GOT3 (cell line): ENCODE results near the gene DPPA3.
"Not testable (repeated sequence)": the region's sequence is repeated elsewhere in the genome, so short reads cannot be mapped to it uniquely, and the experiment has no call there.

Source experiments
- DNase-seq: peaks from one replicate; lab custom pipeline; 2025; ENCODE audit warnings: mixed read lengths; lab: John Stamatoyannopoulos, UW

Gene DPPA3

DNA sequence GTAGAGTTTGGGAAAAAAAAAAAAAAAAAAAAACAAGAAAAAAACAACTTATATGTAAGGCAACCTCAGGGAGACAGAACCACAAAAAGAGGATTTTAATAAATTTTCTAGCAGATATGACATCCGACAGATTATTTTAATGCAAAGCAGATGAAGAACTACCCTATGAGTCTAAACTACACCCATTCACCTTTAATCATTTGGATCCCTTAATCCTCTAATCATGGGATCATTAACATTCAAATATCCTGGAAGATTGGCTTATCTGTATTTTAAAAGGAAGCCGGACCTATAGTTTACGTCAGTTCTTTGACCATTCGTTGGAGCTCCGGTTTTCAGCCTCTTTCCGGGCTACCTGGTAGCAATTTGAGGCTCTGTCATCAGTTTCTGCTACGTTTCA, at the start of gene DPPA3:
DPPA3 (plus strand) TSS at position 301 of the 400 bp plus-strand sequence. CDS start 138 bp downstream, outside the sequence.
- DNase-seq, result no peak

DNA sequence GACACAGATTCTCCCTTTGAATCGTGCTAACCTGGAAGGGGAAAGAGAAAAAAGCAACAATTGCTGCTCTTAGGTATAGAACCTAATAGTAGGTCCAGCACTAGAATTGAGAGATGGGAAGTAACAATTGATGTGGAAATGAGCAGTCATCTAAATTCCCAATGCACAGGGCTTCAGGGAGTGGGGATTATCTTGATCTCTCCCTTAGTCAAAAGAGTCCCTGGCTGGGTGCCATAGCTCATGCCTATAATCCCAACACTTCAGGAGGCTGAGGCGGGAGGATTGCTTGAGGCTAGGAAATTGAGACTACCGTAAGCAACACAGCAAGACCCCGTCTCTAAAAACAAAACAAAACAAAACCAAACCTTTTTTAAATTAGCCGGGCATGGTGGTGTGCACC, 49.5 kb upstream of the DPPA3 start:
- DNase-seq, result no peak

DNA sequence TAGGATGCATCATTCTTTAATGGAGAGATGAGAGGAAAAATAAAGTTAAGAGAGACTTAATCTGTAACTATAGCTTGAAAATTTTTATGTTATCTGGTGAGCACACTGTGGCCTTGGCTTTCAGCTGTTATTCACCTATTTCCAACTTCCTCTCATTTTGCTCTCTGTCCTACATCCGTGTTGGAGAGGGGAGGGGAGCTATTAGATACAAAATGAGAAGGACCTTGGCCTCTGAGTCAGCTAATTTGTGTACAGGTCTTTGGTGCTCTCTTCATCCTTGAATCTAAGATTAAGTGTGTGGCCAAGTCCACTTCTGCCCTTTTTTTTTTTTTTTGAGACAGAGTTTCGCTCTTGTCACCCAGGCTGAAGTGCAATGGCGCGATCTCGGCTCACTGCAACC, 44.6 kb upstream of the DPPA3 start:
- DNase-seq, result no peak

- DNase-seq, result no peak
Measured at GRCh38 chr12:7667125-7667524, 44.1 kb upstream of the DPPA3 start.

DNA sequence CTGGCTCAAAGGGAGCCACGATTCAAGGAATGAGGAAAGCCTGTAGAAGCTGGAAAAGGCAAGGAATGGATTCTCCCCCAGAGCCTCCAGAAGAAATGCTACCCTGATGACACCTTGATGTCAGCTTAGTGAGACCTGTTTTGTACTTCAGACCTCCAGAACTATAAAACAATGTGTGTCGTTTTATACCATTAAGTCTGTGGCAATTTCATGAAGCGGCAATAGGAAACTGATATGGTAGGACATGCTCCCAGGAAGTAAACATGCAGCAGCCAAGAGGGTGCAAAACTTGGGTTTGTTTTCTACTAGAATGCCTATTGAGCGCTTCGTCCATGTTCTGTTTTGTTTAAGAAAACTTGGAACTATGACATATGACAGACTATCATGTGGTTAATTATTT, 43.1 kb upstream of the DPPA3 start:
- no peak for DNase-seq

DNA sequence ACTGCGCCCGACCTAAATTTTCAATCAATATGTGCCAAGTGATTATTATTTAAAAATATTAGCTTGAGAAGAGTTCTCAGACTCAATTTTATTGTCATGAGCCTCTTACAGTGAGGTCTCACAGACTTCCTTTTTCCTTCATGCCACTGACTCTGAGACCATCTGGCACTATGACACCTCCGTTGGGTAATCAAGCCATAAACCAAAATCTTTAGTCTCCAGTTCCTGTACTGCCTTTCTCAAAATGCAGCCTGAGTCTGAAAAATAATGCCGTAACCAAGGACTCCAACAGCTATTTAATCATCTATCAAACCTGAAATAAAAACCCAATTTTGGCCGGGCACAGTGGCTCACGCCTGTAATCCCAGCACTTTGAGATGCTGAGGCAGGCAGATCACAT, 35.8 kb upstream of the DPPA3 start:
- not testable (repeated sequence) for DNase-seq

GRCh38 chr12:7677432-7677888, 33.8 kb upstream of the DPPA3 start:
- not testable (repeated sequence) for DNase-seq

DNA sequence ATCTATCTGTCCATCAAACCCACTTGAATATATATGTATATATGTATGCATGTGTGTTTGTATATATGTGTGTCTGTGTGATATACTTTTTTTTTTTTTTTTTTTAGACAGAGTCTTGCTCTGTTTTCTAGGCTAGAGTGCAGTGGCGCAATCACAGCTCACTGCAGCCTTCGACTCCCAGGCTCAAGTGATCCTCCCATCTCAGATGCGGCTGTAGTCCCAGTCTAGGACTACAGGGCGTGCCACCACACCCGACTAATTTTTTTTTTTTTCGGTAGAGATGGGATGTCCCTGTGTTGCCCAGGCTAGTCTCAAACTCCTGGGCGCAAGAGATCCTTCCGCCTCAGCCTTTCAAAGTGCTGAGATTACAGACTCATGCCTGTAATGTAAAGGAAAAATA, 32.5 kb upstream of the DPPA3 start:
- DNase-seq, result no peak

DNA sequence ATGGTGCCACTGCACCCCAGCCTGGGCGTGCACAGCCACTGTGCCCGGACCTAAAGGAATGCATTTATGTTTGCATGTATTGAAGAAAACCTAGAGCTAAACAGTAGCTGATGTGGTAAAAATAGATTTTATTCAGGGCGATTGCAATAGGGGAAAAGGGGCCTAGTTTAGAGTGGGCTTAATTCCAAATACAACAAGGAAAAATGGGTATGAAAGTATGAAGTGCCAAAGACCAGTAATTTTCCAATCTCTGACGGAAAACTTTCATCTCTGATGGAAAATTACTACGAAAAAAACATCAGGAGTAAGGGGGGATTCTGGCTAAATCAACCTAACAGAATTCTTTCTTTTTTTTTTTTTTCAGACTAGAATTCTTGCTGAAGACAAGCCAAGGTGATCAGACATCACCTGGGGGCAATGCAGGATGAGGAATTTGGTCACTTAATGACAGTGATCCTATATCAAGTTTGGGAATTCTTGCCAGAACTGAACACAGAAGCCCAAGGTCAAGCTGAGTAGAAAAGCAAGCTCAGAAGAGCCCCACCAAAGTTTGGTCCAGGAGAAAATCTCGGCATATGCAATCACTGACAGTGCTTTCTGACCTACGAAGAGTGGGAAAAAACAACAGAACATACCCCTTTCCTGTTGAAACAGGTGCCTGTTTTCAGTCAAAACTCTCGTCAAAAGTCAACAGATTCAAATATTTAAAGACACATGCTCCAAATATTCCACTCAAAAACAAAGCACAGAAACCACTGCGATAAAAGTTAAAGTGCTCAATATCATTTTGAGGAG, 31.8 kb upstream of the DPPA3 start:
- DNase-seq, result no peak

DNA sequence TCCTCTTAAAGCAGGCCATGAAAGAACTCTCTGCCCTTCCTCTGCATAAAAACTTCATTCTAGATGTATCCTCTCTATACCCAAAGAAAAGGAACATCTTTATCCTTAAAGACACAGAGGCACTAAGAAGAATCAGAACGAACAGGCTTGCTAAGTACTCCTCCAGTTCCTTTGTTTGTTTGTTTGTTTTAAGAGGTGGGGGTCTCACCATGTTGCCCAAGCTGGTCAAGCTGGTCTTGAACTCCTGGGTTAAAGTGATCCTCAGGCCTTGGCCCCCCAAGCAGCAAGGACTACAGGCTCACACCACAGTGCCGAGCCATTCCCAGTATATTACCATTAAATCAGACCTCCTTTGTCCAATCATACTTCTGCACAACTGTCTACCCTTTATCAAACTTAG, 29.7 kb upstream of the DPPA3 start:
- DNase-seq, result no peak

DNA sequence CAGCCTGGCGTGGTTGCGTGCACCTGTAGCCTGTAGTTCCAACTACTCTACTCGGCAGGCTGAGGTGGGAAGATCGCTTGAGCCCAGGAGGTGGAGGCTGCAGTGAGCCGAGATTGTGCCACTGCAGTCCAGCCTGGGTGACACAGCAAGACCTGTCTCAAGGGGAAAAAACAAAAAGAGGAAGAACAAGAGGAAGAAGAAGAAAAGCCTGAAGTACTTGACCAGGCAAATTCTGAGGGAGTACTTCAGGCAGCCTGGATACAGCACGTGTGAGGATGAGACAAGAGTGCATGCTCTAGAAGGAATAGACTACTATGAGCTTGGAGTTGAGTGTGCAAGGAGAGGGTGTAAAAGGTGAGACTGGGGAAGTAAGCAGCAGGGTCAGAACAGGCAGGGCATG, 17.4 kb upstream of the DPPA3 start:
- DNase-seq, result no peak

GRCh38 chr12:7694556-7695236, 16.5 kb upstream of the DPPA3 start:
- no peak for DNase-seq

- no peak for DNase-seq
Measured at GRCh38 chr12:7695237-7695560, 16.0 kb upstream of the DPPA3 start.

- no peak for DNase-seq
Measured at GRCh38 chr12:7695566-7696197, 15.6 kb upstream of the DPPA3 start, which contains the start of gene GDF3. TSS of gene GDF3 (minus strand) at chr12:7695775. CDS start at chr12:7695728, 47 bp downstream.

DNA sequence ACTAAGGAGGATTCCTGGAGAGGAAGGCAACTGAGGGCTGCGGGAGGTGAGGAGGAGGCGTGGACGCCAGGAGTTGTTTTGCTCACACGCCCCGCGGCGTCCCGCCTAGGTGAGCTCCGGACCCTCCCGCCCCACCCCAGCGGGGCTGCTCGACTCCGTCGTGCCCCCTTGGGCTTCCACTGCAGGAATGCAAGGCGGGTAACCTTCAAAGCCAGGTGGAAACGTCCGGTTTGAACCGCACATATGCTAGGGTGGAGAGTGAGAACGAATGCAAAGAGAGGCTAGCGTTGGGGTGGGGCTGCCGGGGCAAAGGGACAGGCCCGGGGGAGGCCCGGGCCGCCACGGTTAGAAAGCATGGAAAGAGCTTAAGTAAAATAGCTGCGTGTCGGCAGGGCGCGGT, 5.4 kb upstream of the DPPA3 start:
- no peak for DNase-seq

DNA sequence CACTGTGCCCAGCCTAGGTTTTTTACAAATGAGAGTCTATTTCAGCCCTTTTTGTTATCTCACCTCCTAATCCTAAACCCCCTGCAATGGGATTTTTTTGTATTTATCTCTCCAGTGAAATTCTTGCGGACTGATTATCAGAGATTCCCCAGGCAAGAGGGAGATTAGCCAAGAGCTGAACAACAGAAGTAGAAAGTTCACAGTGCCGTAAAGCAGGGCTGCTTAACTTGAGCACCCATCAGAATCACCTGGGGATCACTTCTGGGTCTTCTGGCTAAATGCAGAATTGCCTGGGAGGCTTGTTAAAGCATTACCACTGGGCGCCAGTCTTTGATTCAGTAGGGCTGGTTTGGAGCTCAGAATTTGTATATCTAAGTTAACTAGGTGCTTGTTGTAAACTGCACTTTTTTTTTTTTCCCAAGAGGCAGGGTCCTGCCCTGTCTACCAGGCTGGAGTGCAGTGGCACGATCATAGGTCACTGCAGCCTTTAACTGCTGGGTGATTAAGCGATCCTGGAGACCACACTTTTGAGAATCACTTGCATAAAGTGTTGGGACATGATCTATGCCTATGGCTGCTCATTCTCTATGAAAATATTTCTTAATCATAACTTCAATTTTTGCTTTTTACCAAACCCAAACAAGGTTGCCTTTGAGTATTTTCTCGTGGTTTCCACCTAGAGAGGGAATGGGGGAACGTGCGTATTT, 1.1 kb upstream of the DPPA3 start:
- no peak for DNase-seq

DNA sequence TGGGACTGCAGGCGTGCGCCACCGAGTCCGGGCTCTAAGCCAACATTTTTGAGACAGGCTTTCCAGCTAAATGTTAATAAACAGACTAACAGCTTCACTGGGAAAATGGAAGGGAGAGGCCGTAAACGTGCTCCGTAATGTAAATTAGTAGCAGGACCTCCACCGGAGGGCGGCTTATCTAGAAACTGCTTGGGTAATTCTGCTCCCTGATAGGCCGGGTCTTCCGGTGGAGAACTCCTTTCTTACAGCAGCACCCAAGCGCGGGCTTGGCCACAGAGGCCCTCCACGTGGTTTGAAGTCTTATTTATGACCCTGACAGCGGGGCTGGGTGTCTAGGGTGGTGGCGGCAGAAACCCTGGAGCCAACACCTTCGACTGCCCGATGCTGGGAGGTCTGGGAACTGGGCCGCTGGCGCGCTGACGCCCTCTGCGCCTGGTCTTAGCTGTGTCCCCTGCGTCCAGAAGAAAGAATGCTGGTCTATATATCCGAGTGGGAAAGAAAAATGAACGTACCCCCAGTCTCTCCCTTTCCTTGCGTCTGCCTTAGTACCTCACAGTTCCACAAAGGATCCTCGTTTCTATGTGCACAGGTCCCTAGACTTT, 1.7 kb downstream of the DPPA3 start:
- no peak for DNase-seq

GRCh38 chr12:7716381-7716780, 5.1 kb downstream of the DPPA3 start:
- DNase-seq, result no peak

GRCh38 chr12:7719946-7720730, 8.9 kb downstream of the DPPA3 start:
- DNase-seq, result no peak

DNA sequence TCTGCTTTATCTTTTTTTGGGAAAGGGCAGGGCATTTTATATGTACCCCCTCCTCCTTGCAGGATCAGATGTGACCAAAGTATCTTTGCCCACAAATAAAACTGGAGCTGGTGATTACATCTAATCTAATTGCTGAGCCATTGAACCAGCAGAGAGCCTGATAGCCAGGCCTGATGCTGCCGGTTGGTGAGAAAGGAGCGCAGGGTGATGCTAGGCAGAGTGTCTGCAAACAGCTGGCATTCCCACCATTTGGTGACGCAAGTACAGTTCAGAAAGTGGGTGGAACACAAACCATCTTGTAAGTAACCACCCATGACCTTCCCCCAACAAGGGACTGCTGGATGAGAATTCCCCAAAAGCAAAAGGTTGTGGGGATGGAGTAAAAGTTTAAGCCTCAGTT, 12.7 kb downstream of the DPPA3 start:
- DNase-seq, result no peak

DNA sequence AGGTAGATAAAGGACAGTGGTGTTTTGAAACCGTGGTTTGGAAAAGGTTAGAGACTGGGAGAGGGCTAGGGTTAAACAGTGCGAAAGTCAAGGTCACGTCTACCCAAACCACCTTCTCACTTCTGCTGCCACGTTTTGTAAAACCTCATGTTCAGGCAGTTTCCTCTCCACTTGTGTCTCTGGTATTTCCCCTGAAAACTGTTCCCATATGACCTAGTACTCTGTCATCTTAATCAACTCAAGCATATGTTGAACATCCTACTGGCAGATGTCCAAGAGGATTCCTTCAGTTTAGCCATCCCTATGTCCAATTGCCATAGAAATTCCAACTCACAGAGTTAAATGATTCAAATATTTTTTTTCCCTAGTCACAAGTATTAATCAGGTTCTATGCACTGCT, 18.5 kb downstream of the DPPA3 start:
- no peak for DNase-seq
